SK-N-SH treated with all-trans-retinoic acid at 6 μM for 48 hours (cell line): ENCODE measurements around the gene PDGFD.

Source experiments
- ATAC-seq: fragments of 200-7000 bp; cut with Tn5 transposase; 3 replicates; pipeline ENCODE4 v1.9.1; 2020; ENCODE audit warnings: mild to moderate bottlenecking, moderate library complexity
- BACH2 ChIP-seq: fragments of 250-450 bp; sonication (Bioruptor Pico); IDR thresholded peaks from 2 replicates; pipeline ENCODE4 v1.9.0; 2021; ENCODE audit warnings: mild to moderate bottlenecking, borderline replicate concordance
- CREB5 ChIP-seq: fragments of 250-450 bp; sonication (Bioruptor Pico); IDR thresholded peaks from 2 replicates; pipeline ENCODE4 v1.5.1; 2020; ENCODE audit warnings: low read depth, mild to moderate bottlenecking, moderate library complexity
- CSDC2 ChIP-seq: fragments of 250-450 bp; sonication (Bioruptor Pico); IDR thresholded peaks from 2 replicates; pipeline ENCODE4 v1.5.0; 2020; ENCODE audit warnings: mild to moderate bottlenecking, moderate library complexity
- CSRNP3 ChIP-seq: fragments of 250-450 bp; sonication (Bioruptor Pico); IDR thresholded peaks from 2 replicates; pipeline ENCODE4 v1.5.1; 2021; ENCODE audit warnings: mild to moderate bottlenecking, moderate library complexity
- ESRRG ChIP-seq: fragments of 250-450 bp; sonication (Bioruptor Pico); IDR thresholded peaks from 2 replicates; pipeline ENCODE4 v1.6.1; 2021; ENCODE audit warnings: mild to moderate bottlenecking
- GLIS3 ChIP-seq: fragments of 250-450 bp; sonication (Bioruptor Pico); IDR thresholded peaks from 2 replicates; pipeline ENCODE4 v1.5.0; 2020; ENCODE audit warnings: mild to moderate bottlenecking, moderate library complexity
- ISL1 ChIP-seq: fragments of 250-450 bp; sonication (Bioruptor Pico); IDR thresholded peaks from 2 replicates; pipeline ENCODE4 v2.1.2; 2022; ENCODE audit warnings: mild to moderate bottlenecking, moderate library complexity
- OSR1 ChIP-seq: fragments of 250-450 bp; sonication (Bioruptor Pico); IDR thresholded peaks from 2 replicates; pipeline ENCODE4 v1.8.0; 2022; ENCODE audit warnings: moderate library complexity, mild to moderate bottlenecking, inconsistent platforms
- POU6F1 ChIP-seq: fragments of 250-450 bp; sonication (Bioruptor Pico); IDR thresholded peaks from 2 replicates; pipeline ENCODE4 v1.8.0; 2021; ENCODE audit warnings: low read depth, mild to moderate bottlenecking, moderate library complexity, borderline replicate concordance
- PPARA ChIP-seq: fragments of 250-450 bp; sonication (Bioruptor Pico); IDR thresholded peaks from 2 replicates; pipeline ENCODE4 v1.5.0; 2020; ENCODE audit warnings: mild to moderate bottlenecking, borderline replicate concordance
- RARB ChIP-seq: fragments of 250-450 bp; sonication (Bioruptor Pico); IDR thresholded peaks from 2 replicates; pipeline ENCODE4 v1.8.0; 2021; ENCODE audit warnings: mild to moderate bottlenecking, moderate library complexity
- SNAI2 ChIP-seq: fragments of 250-450 bp; sonication (Bioruptor Pico); IDR thresholded peaks from 2 replicates; pipeline ENCODE4 v1.5.0; 2020; ENCODE audit warnings: mild to moderate bottlenecking, moderate library complexity
- TCF4 ChIP-seq: fragments of 250-450 bp; sonication (Bioruptor Pico); IDR thresholded peaks from 2 replicates; pipeline ENCODE4 v1.8.0; 2021; ENCODE audit warnings: mild to moderate bottlenecking, moderate library complexity, borderline replicate concordance
- TOX ChIP-seq: fragments of 250-450 bp; sonication (Bioruptor Pico); IDR thresholded peaks from 2 replicates; pipeline ENCODE4 v1.8.0; 2021; ENCODE audit warnings: mild to moderate bottlenecking, moderate library complexity, borderline replicate concordance
- TSHZ2 ChIP-seq: fragments of 250-450 bp; sonication (Bioruptor Pico); IDR thresholded peaks from 2 replicates; pipeline ENCODE4 v1.5.0; 2020; ENCODE audit warnings: mild to moderate bottlenecking, moderate library complexity
- ZC3H10 ChIP-seq: fragments of 250-450 bp; sonication (Bioruptor Pico); IDR thresholded peaks from 2 replicates; pipeline ENCODE4 v1.5.1; 2021; ENCODE audit warnings: mild to moderate bottlenecking, moderate library complexity
- ZFP3 ChIP-seq: fragments of 250-450 bp; sonication (Bioruptor Pico); IDR thresholded peaks from 2 replicates; pipeline ENCODE4 v1.5.0; 2020; ENCODE audit warnings: mild to moderate bottlenecking, moderate library complexity
- ZFP30 ChIP-seq: fragments of 450-650 bp; formaldehyde crosslinking; IDR thresholded peaks from 2 replicates; pipeline ENCODE4 v1.5.0; 2022; ENCODE audit warnings: mild to moderate bottlenecking, moderate library complexity
- ZNF565 ChIP-seq: fragments of 450-650 bp; formaldehyde crosslinking; conservative IDR thresholded peaks from 2 replicates; pipeline ENCODE4 v1.5.0; 2020; ENCODE audit warnings: low read depth, mild to moderate bottlenecking, moderate library complexity
- ZNF70 ChIP-seq: fragments of 450-650 bp; formaldehyde crosslinking; IDR thresholded peaks from 2 replicates; pipeline ENCODE4 v1.5.0; 2020; ENCODE audit warnings: mild to moderate bottlenecking, moderate library complexity
- ZNF8 ChIP-seq: fragments of 450-650 bp; formaldehyde crosslinking; IDR thresholded peaks from 2 replicates; pipeline ENCODE4 v1.5.0; 2020; ENCODE audit warnings: mild to moderate bottlenecking, moderate library complexity

Gene PDGFD

GRCh38 chr11:104142698-104143097 lies 21.2 kb downstream of the PDGFD start (continued):
- no peak for TF ChIP-seq ZNF8 (CRISPR knock-in tag)
- no peak for TF ChIP-seq ZFP30
- TF ChIP-seq TOX (CRISPR knock-in tag) = no peak
- no peak for TF ChIP-seq PPARA (CRISPR knock-in tag)
- TF ChIP-seq ESRRG (CRISPR knock-in tag) = no peak
- no peak for TF ChIP-seq CSRNP3
- no peak for TF ChIP-seq OSR1 (CRISPR knock-in tag)
- TF ChIP-seq, all 23 proteins: peak for 0

GRCh38 chr11:104136861-104137260 lies 27.1 kb downstream of the PDGFD start:
- no peak for ATAC-seq
- no peak for TF ChIP-seq ZNF70
- TF ChIP-seq ZC3H10 (CRISPR knock-in tag) = no peak
- TF ChIP-seq CREB5 = no peak
- TF ChIP-seq TOX (CRISPR knock-in tag) = no peak
- no peak for TF ChIP-seq ZNF565 (CRISPR knock-in tag)

GRCh38 chr11:104134745-104135144 lies 29.2 kb downstream of the PDGFD start:
- peak; percentile 61 for ATAC-seq
- no peak for TF ChIP-seq CSDC2 (CRISPR knock-in tag)
- no peak for TF ChIP-seq RARB (CRISPR knock-in tag)
- TF ChIP-seq ZFP3 (CRISPR knock-in tag) = no peak
- no peak for TF ChIP-seq GLIS3
- no peak for TF ChIP-seq ZNF8 (CRISPR knock-in tag)
- TF ChIP-seq CREB5 = no peak
- no peak for TF ChIP-seq ISL1 (CRISPR knock-in tag)
- TF ChIP-seq TOX (CRISPR knock-in tag) = no peak
- TF ChIP-seq POU6F1 = no peak
- TF ChIP-seq, all 23 proteins: peak for 0

GRCh38 chr11:104130161-104130560 lies 33.8 kb downstream of the PDGFD start:
- TF ChIP-seq CREB5 (no peak), ZNF8 (CRISPR knock-in tag) (no peak), ZFP3 (CRISPR knock-in tag) (no peak), TSHZ2 (CRISPR knock-in tag) (no peak), TCF4 (no peak), SNAI2 (CRISPR knock-in tag) (no peak), ISL1 (CRISPR knock-in tag) (no peak), RARB (CRISPR knock-in tag) (no peak), OSR1 (CRISPR knock-in tag) (no peak), BACH2 (CRISPR knock-in tag) (no peak), CSDC2 (CRISPR knock-in tag) (no peak), ZNF565 (CRISPR knock-in tag) (no peak), PPARA (CRISPR knock-in tag) (no peak), POU6F1 (no peak)
- ATAC-seq = no peak
